Spleen (tissue), 11 donors: ENCODE measurements around the gene DGKA. TPM values are rescaled to one million over a fixed set of nuclear protein-coding genes. Genes with fewer than 3 reads are reported as not detected.
A peak's percentile ranks its signal among the peaks of the same experiment; 100 is the strongest.

Experiments used
- DNase-seq: peaks from one replicate; pipeline ENCODE4 v3.0.0-alpha.2; 2020
- H3K27ac ChIP-seq, 8 donors: fragments of 200-600 bp; sonication (generic) in 7 of 8; 1 replicate in 4 of 8; 2 replicates in 4 of 8; pipeline versions ENCODE4 v1.5.0 to v1.8.0; 2016 to 2021; ENCODE audit warnings: inconsistent platforms in 4 of 8, mild to moderate bottlenecking in 4 of 8, moderate library complexity in 1 of 8
- H3K27me3 ChIP-seq, 7 donors: fragments of 200-600 bp; sonication (generic) in 6 of 7; replicated peaks in 1 of 7; 1 replicate in 4 of 7; 2 replicates in 3 of 7; pipeline versions ENCODE4 v1.5.0 to v1.8.0; 2016 to 2021; ENCODE audit warnings: inconsistent platforms in 3 of 7, mild to moderate bottlenecking in 1 of 7
- H3K36me3 ChIP-seq, 6 donors: fragments of 200-600 bp; sonication (generic) in 5 of 6; 1 replicate in 4 of 6; 2 replicates in 2 of 6; pipeline versions ENCODE4 v1.5.0 to v1.8.0; 2016 to 2021; ENCODE audit warnings: inconsistent platforms in 2 of 6
- H3K4me1 ChIP-seq, 6 donors: fragments of 200-600 bp; sonication (generic) in 5 of 6; 1 replicate in 3 of 6; 2 replicates in 3 of 6; pipeline versions ENCODE4 v1.5.0 to v1.8.0; 2016 to 2021; ENCODE audit warnings: inconsistent platforms in 3 of 6
- H3K4me3 ChIP-seq, 8 donors: fragments of 200-600 bp; sonication (generic) in 7 of 8; 1 replicate in 4 of 8; 2 replicates in 4 of 8; pipeline versions ENCODE4 v1.5.0 to v1.8.0; 2016 to 2021; ENCODE audit warnings: inconsistent platforms in 4 of 8, mild to moderate bottlenecking in 4 of 8, moderate library complexity in 2 of 8
- H3K9me3 ChIP-seq, 8 donors: fragments of 200-600 bp; sonication (generic) in 7 of 8; 1 replicate in 4 of 8; 2 replicates in 4 of 8; pipeline versions ENCODE4 v1.5.0 to v1.8.0; 2016 to 2021; ENCODE audit warnings: inconsistent platforms in 4 of 8
- CTCF ChIP-seq, 11 experiments: fragments of 200-600 bp in 7 of 11; fragments of 450-650 bp in 4 of 11; sonication (generic) in 4 of 11; IDR thresholded peaks in 8 of 11; conservative IDR thresholded peaks in 3 of 11; 1 replicate in 7 of 11; 2 replicates in 4 of 11; pipeline versions ENCODE4 v1.4.0 to v1.8.0; 2016 to 2021; ENCODE audit warnings: antibody characterized with exemption in 11 of 11, inconsistent platforms in 4 of 11, mild to moderate bottlenecking in 1 of 11
- POLR2A ChIP-seq, 3 donors: fragments of 450-650 bp; IDR thresholded peaks; one replicate each; pipeline ENCODE4 v1.5.1; 2017; ENCODE audit warnings: antibody characterized with exemption in 3 of 3, mild to moderate bottlenecking in 1 of 3
- POLR2AphosphoS5 ChIP-seq, 3 donors: sonication (generic); formaldehyde crosslinking; IDR thresholded peaks; one replicate each; pipeline ENCODE4 v1.5.1; 2017; ENCODE audit warnings: antibody characterized with exemption in 3 of 3
- WGBS, 5 donors: extraction: QIAGEN DNeasy Blood & Tissue Kit in 3 of 5; methylation state at CpG; one replicate each; pipeline versions ENCODE4 v1.1.5 to v1.1.7; 2013 to 2018; 5-methylcytosine and 5-hydroxymethylcytosine counted together
- intact Hi-C: fragments of 100-400 bp; cut with DNase I; formaldehyde crosslinking; loops from one replicate; pipeline ENCODE4 v1.15.0; 2023; ENCODE audit warnings: low total_unique reads
- polyA plus RNA-seq, 3 donors: library from polyadenylated mRNA; stranded (reverse); fragments of 200-250 nt; gene quantifications; one replicate each; pipeline ENCODE4 v1.2.1, GENCODE V29; 2013
- total RNA-seq, 7 donors: library from RNA; depleted of rRNA in 3 of 7; stranded (reverse); fragments of >200 nt in 3 of 7; fragmentation: NEBNext Ultra II Directional in 4 of 7; extraction: Animal tissue kit (Norgen Biotek cat#: 25700) in 4 of 7; gene quantifications; one replicate each; pipeline versions ENCODE4 v1.1.0 to v1.2.1, GENCODE V29; 2016 to 2021
- donor health status: healthy with polysubstance abuse.
- donor health status: DM: no; HTN: no; CAD: no; lungs with moderate emphysema.
- donor health status: DM: no; HTN: no; CAD: no.
- donor health status: Bipolar disorder and iron deficiency.
- donor health status: healthy.
- donor health status: DM: no; HTN: no; CAD: no.
- donor health status: DM: yes; HTN: yes; CAD: no.

Gene DGKA
- total and polyA plus RNA-seq, 10 donors = 73.8 to 261 (median 174) TPM

GRCh38 chr12:55935738-55936151 is 4.8 kb downstream of the DGKA start:
- intact Hi-C loops = no loop called here
- peak; percentile 80 for DNase-seq
- Histone ChIP-seq H3K27ac (peak overlapping the region in 7 of 8 donors; percentile 22 to 99 (median 75)), H3K27me3 (no peaks in the 10 kb centered on the region), H3K4me1 (peaks cover 37 to 93% (median 55%) of the 10 kb centered on the region in 6 donors), H3K9me3 (no peaks in the 10 kb centered on the region), H3K36me3 (peaks cover 0 to 62% (median 27%) of the 10 kb centered on the region in 6 donors), H3K4me3 (peak overlapping the region in 6 of 8 donors; percentile 7 to 98 (median 26))
- no peak for TF ChIP-seq CTCF (IDR thresholded peaks at IDR 0.05 in 8 of 11, conservative IDR thresholded peaks at IDR 0.05 in 3 of 11)
- TF ChIP-seq POLR2AphosphoS5 (IDR thresholded peaks at IDR 0.05) = peak; percentile 34 to 71 (median 63)
- 61 to 86% (median 69%) methylated on average over 26 of the region's 26 CpGs for WGBS, 5 donors

- Histone ChIP-seq H3K9me3 (no peaks in the 10 kb centered on the region), H3K27ac (peak overlapping the region in 1 of 8 donors; percentile 78), H3K36me3 (peaks cover 0 to 85% (median 46%) of the 10 kb centered on the region in 6 donors), H3K27me3 (no peaks in the 10 kb centered on the region), H3K4me1 (peaks cover 29 to 81% (median 41%) of the 10 kb centered on the region in 6 donors), H3K4me3 (no peak overlapping the region)
- DNase-seq = no peak
- intact Hi-C loops = no loop called here
- TF ChIP-seq POLR2A (IDR thresholded peaks at IDR 0.05) (no peak), CTCF (IDR thresholded peaks at IDR 0.05 in 8 of 11, conservative IDR thresholded peaks at IDR 0.05 in 3 of 11) (no peak), POLR2AphosphoS5 (IDR thresholded peaks at IDR 0.05) (no peak)
- WGBS, 5 donors = 74 to 88% (median 82%) methylated on average over 2 of the region's 2 CpGs
These were observed 7.0 kb downstream of the DGKA start for GRCh38 chr12:55937981-55938380.

DNA sequence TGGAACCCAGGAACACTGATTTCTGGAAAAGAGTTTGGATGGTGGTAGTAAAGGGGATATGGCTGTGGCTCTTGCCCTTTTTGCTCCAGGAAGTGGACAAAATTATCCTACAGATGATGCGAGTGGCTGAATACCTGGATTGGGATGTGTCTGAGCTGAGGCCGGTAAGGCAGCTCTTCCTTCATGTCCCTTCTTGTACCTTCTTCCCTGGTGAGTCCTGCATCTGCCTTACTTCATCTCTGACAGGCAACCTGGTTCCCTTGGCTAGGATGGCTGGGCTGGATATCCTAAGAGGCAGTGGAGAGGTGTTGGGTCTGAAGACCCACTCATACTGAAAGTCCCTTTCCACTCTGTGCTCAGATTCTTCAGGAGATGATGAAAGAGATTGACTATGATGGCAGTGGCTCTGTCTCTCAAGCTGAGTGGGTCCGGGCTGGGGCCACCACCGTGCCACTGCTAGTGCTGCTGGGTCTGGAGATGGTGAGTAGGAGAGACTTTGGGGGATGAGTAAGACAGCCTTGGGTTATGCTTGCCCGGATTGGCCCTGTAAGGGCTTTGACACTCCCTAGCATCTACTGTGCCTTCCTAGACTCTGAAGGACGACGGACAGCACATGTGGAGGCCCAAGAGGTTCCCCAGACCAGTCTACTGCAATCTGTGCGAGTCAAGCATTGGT is 8.0 kb downstream of the DGKA start:
- Histone ChIP-seq H3K9me3 (no peaks in the 10 kb centered on the region), H3K4me3 (no peak overlapping the region), H3K27me3 (no peaks in the 10 kb centered on the region), H3K4me1 (peaks cover 20 to 71% (median 31%) of the 10 kb centered on the region in 6 donors), H3K27ac (peak overlapping the region in 2 of 8 donors; percentile 70 to 78), H3K36me3 (peaks cover 0 to 94% (median 54%) of the 10 kb centered on the region in 6 donors)
- DNase-seq = no peak
- 91 to 93% (median 93%) methylated on average over 8 of the region's 8 CpGs for WGBS, 5 donors
- TF ChIP-seq POLR2AphosphoS5 (IDR thresholded peaks at IDR 0.05) = no peak
- no peak for TF ChIP-seq CTCF (IDR thresholded peaks at IDR 0.05 in 8 of 11, conservative IDR thresholded peaks at IDR 0.05 in 3 of 11)
- no peak for TF ChIP-seq POLR2A (IDR thresholded peaks at IDR 0.05)
- intact Hi-C loops = no loop called here

DNA sequence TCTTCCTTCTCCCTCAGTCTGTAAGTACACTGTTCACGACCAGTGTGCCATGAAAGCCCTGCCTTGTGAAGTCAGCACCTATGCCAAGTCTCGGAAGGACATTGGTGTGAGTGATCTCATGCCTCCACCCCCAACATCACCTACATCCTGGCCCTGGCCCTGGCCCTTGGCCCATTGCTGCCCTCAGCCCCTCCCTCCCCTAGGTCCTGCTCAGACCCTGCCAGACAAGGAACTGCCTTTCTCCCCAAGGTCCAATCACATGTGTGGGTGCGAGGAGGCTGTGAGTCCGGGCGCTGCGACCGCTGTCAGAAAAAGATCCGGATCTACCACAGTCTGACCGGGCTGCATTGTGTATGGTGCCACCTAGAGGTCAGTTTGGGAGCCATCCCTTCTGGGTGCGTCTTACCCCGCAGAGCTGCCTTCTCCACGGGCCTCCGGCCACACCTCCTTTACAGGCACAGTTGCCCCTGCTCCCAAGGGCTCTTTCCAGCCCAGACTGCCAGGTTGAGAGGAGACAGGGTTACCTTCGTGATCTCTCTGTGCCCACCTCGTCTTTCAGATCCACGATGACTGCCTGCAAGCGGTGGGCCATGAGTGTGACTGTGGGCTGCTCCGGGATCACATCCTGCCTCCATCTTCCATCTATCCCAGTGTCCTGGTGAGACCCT is 9.2 kb downstream of the DGKA start:
- 18 to 30% (median 21%) methylated on average over 14 to 18 of the region's 18 CpGs for WGBS, 5 donors
- Histone ChIP-seq H3K9me3 (no peaks in the 10 kb centered on the region), H3K4me3 (peak overlapping the region in 2 of 8 donors; percentile 6 to 47), H3K27me3 (no peaks in the 10 kb centered on the region), H3K36me3 (peaks cover 0 to 100% (median 66%) of the 10 kb centered on the region in 6 donors), H3K27ac (peak overlapping the region in 7 of 8 donors; percentile 20 to 78 (median 61)), H3K4me1 (peaks cover 11 to 59% (median 19%) of the 10 kb centered on the region in 6 donors)
- intact Hi-C loops = loop anchor here (5.0 kb wide), 1 partner anchor 198 kb away; the partner anchor contains the start of gene GDF11
- no peak for TF ChIP-seq POLR2A (IDR thresholded peaks at IDR 0.05)
- peak; percentile 75 to 83 (median 76) for TF ChIP-seq POLR2AphosphoS5 (IDR thresholded peaks at IDR 0.05)
- peak; percentile 84 to 97 (median 92) for TF ChIP-seq CTCF (IDR thresholded peaks at IDR 0.05 in 8 of 11, conservative IDR thresholded peaks at IDR 0.05 in 3 of 11)
- peak; percentile 94 for DNase-seq
